Smooth muscle cell of the brain vasculature (primary cell): ENCODE measurements around the gene DTNB.

ENCODE experiments used
- DNase-seq: peaks from one replicate; pipeline ENCODE4 v3.0.0-alpha.2; 2012; ENCODE audit warnings: low read depth, low spot score

DTNB gene

DNA sequence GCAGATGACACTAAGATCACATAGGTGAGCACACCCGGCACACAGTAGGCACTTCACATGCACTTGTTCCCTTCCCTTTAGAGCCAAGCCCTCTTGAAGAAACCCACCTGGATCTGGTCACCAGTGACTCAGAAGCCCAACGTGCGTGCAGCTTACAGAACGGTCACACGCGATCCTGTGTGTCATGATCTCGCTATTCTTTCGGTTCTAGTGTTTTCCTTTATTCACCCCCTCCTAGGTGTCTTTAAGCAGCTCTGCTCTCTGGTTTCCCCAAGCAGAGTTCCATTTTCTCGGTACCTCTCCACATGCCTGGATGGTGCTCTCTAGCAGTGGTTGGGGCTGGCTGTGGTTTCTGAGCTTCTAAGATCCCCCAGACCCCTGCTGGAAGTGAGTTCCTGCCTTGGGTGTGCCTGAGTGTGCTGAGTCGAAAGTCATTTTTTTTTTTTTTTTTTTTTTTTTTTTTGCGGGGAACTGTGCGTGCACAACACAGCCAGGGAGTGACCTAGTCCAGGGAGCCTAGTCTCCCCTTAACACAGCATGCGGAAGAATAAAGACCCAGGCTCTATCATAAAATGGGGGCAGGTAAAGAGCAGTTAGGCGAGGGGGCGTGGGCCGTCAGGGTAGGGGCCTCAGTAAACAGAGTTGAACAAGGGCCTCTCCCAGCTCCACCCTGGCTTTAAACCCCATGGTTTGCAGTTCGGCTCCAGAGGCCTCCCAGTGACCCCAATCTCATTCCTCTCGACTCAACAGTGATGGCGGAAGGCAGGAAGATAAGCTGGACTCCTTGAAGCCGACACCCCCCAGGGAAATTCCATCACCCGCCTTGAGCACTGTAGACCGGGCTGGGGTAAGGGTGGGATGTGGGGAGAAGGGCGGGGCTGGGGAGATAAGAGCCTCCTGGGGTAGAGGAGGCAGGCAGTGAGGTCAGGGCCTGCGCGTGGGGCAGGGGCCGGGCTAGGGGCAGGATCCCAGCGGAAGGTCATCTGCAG is 301.8 kb downstream of the DTNB start:
- no peak for DNase-seq

DNA sequence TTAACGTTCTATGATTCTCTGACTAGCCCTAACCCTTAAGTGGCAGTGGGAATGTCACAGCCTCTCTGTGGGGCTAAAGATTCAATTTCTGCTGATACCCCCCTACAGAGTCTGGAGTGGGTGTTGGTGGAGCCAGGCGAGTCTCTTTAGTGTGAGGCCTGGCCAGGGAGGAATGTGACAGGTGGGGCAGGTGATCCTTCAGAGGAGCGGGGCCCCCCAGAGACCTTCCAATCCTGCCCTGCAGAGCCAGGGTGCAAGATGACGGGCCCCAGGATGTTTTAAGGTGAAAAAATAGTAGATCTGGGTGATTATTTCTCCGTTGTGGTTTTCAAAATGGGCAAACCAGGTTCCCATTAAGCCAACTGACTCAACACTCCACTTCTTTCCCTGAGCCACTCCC is 303.5 kb downstream of the DTNB start:
- DNase-seq: no peak

DNA sequence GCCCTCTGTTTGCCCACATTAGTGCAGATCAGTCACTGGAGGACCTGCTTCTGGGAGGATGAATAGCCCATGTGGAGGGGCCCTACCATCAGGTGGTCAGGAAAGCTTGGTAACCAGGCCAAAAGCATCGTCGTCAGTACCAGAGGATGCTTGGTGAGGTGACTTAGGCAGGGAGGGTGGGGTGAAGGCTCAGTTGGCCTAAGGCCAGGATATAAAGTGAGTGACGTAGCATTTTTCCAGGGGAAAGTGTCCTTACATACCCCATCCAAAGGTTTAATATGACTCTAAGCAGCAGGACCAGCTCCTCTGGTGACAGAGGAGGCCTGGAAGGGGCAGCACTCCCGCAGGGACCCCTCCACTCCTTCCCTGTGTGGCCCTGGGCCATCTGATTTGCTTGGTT is 303.9 kb downstream of the DTNB start:
- no peak for DNase-seq

DNA sequence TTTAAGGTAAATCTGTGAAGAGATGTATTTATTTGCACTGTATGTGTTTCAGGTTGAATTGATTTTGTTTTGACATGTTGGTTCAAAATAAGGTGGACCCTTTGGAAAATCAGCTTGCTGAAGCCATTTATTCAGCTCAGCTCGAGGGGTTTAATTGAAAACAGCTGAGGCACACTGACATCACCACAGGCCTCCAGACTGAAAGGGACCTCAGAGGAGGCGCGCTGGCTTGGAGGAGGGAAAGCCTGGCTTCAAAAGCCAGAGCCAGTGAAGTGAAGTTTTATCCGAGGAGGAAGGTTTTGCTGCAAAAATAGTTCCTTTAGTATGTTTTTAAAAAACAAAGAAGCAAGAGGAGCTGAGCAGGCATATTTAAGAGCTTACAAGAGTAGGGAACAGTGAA is 304.7 kb downstream of the DTNB start:
- no peak for DNase-seq

- DNase-seq: no peak
Observed at GRCh38 chr2:25367296-25367695, 306.1 kb downstream of the DTNB start.

- no peak for DNase-seq
Observed at GRCh38 chr2:25366629-25367028, 306.7 kb downstream of the DTNB start.

DNA sequence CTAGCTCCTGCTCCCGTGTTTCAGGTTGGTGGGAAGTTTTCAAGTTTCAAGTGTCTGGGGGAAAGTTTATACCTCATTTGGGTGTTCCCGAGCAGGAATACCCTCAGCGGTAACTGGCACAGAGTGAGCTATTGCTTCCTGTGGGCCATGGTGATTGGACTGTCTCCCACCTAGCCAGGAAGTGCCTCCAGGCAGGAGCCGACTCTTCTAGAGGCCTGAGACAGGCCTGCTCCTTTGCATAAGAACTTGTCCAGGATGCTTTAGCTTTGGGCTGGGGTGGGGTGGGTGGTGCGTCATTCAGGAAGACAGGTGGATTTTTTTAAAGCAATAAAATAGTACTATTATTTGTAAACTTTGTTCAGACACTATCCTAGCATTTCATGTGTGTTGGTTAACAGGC is 308.1 kb downstream of the DTNB start:
- DNase-seq: no peak

DNA sequence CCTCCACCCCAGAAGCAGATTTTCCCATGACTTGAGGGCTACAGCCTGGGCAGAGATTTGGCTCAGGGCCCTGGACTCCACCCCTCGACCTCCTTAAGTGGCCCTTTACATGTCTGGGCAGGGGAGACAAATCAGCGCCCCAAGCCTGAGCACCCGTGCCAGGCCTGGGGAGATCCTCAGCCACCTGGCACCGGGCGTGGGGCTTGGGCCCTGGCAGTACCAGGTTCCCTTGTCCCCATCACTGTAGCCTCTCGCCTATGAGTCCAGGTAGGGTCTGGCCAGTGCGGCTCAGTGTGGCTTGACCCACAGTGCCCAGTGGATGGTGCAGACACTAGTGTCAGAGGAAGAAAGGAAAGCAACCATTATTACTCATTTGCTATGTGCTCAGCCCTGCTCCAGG is 309.6 kb downstream of the DTNB start:
- DNase-seq: no peak

GRCh38 chr2:25362434-25363145 is 310.8 kb downstream of the DTNB start:
- DNase-seq: no peak

GRCh38 chr2:25362049-25362433 is 311.3 kb downstream of the DTNB start:
- DNase-seq: peak; percentile 72

DNA sequence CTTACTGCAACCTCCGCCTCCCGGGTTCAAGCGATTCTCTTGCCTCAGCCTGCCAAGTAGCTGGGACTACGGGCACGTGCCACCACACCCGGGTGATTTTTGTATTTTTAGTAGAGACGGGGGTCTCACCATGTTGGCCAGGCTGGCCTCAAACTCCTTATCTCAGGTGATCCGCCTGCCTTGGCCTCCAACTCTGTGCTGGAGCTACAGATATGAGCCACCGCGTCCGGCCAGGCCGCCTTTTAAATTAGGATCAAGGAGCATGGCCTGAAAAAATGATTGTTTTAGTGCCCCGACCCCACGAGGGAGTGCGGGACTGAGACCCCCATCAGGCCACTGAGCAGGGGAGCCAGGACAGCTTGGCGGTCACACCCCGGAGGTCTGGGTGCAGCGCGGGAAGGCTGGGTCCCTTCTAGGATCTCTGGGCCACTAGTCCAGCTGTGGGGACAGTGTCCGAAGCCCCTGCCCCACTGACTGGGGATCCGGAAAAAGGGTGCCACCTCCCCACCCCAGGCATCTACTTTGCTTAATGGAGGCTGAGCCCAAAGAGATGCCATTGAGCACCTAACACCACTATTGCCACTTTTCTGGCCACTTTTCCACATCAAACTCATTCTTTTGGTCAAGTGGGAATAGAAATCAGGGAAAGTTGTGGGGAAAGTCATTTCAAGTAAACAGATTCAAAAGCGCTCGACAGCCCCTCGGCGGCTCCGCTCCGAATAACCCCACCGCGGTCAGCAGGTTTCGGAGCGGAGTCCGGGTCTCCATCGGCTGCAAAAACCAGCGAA is 311.9 kb downstream of the DTNB start:
- DNase-seq: no peak

- no peak for DNase-seq
Observed at GRCh38 chr2:25358836-25359235, 314.5 kb downstream of the DTNB start.

DNA sequence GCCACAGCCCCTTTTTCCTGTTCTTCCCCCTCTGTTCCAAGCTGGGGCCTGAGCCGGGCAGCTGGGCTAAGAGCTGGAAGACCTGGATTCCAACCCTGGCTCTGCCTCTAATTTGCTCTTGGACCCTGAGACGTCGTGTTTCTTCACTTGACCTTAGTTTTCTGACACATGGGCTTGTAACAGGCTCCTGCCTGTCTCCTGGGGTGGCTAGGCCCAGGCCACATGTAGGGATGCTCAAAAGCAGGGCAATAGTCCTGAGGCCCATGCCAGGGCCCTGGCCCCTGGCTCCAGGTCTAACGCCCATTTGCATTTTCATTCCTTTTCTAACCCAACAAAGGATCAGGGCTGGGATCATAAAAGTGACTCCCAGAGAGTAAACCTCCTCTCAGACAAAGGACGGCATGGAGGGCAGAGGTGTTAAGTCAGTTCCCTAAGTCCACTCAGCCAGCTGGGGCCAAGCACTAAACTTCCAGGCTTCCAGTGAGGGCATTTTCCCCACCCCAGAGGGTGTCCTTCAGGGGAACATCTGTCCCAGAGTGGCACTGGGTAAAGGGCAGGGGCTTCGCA is 315.0 kb downstream of the DTNB start:
- no peak for DNase-seq

DNA sequence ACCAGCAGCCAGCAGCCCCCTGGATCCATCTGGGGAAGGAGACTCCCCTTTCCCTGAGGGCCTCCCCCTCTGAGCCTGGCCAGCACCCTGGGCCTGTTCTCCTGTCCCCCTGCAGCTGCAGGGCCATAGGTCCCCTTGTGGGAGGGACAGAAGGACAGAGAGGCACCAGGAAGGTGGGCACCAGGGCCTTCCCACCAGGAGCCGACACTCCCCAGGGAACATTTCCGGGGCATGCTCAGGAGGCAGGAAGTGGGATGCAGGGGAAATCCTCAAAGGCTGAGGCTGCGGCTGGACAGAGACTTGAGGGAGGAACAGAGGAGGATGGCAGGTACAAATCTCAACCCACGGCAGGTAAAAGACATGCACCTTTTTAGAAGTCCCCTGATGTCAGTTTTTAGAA is 317.3 kb downstream of the DTNB start:
- DNase-seq: no peak

DNA sequence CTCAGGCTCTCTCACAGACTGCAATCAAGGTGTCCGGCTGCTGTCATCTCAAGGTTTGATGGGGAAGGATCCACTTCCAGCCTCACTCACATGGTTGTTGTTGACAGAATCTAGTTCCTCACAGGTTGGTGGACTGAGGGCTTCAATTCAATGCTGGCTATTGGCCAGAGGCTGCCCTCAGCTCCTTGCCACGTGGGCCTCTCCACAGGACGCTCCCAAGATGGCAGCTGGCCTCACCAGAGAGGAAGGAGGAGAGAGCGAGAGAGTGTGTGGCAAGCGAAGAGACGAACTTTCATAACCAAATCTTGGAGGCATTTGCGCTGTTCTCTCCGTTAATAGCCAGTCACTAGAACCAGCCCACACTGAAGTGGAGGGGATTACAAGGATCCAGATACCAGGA is 318.1 kb downstream of the DTNB start:
- no peak for DNase-seq

GRCh38 chr2:25354116-25354515 is 319.3 kb downstream of the DTNB start:
- no peak for DNase-seq

GRCh38 chr2:25349397-25349796 is 324.0 kb downstream of the DTNB start:
- DNase-seq: no peak

DNA sequence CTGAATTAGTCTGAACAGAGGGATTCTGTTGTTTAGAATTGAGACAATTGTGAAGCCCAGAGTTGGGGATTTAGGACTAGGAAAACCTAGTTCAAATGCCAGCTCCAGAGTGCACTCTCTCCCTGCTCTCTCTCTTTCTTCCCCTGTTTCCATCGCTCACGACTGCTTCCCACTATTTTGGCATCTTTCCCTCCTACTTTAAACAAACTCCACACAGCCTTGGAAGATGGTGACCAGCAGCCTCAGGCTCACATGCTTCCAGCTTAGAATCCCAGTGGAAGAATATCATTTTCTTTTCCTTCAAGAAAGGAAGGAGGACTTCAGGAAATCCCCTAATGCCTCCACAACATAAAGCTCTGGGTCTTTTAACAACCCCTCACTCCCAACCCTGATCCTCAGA is 325.5 kb downstream of the DTNB start:
- no peak for DNase-seq

GRCh38 chr2:25347205-25347815 is 326.1 kb downstream of the DTNB start:
- no peak for DNase-seq

- no peak for DNase-seq
Observed at GRCh38 chr2:25343187-25343825, 330.1 kb downstream of the DTNB start.
